CD14-positive monocyte (primary cell): Measurements from ENCODE around the gene VSIG8. TPM values are rescaled to one million over a fixed set of nuclear protein-coding genes. Genes with fewer than 3 reads are reported as not detected.
A peak's percentile ranks its signal among the peaks of the same experiment; 100 is the strongest.

ENCODE experiments used
- DNase-seq, 3 donors: peaks; one replicate each; pipeline ENCODE4 v3.0.0-alpha.2; 2011 to 2022
- H2AFZ ChIP-seq: 2 replicates; pipeline ENCODE4 v1.6.0; 2012; ENCODE audit warnings: mild to moderate bottlenecking, low read depth, low read length, inconsistent platforms; ENCODE audit not compliant: insufficient read depth, poor library complexity, severe bottlenecking
- H3K27ac ChIP-seq, 2 donors: 1 replicate in 1 of 2; 2 replicates in 1 of 2; pipeline ENCODE4 v1.5.1; 2012 to 2013; ENCODE audit warnings: low read length in 2 of 2, control low read depth in 1 of 2, inconsistent platforms in 1 of 2, low read depth in 1 of 2, mild to moderate bottlenecking in 1 of 2
- H3K27me3 ChIP-seq, 2 donors: one replicate each; pipeline versions ENCODE4 v1.6.0 to v1.6.1; 2011 to 2013; ENCODE audit warnings: low read length in 2 of 2; ENCODE audit not compliant: control insufficient read depth in 2 of 2, insufficient read depth in 2 of 2
- H3K36me3 ChIP-seq, 2 donors: replicated peaks in 1 of 2; 1 replicate in 1 of 2; 2 replicates in 1 of 2; pipeline versions ENCODE4 v1.5.1 to v1.6.1; 2012 to 2013; ENCODE audit warnings: low read length in 2 of 2, control low read depth in 1 of 2, inconsistent platforms in 1 of 2, mild to moderate bottlenecking in 1 of 2; ENCODE audit not compliant: insufficient read depth in 2 of 2, control insufficient read depth in 1 of 2
- H3K4me1 ChIP-seq, 2 donors: 1 replicate in 1 of 2; 2 replicates in 1 of 2; pipeline versions ENCODE4 v1.5.1 to v1.6.1; 2012 to 2013; ENCODE audit warnings: low read length in 2 of 2, control low read depth in 1 of 2, inconsistent platforms in 1 of 2, mild to moderate bottlenecking in 1 of 2, moderate library complexity in 1 of 2; ENCODE audit not compliant: insufficient read depth in 2 of 2, control insufficient read depth in 1 of 2
- H3K4me2 ChIP-seq: replicated peaks from 2 replicates; pipeline ENCODE3; 2012; ENCODE audit warnings: low read length, moderate library complexity, mild to moderate bottlenecking; ENCODE audit not compliant: poor library complexity, severe bottlenecking; ENCODE audit errors: extremely low read depth
- H3K4me3 ChIP-seq, 3 experiments: fragments of 200-600 bp in 1 of 3; sonication (generic) in 1 of 3; replicated peaks in 1 of 3; 1 replicate in 2 of 3; 2 replicates in 1 of 3; pipeline ENCODE4 v1.5.1; 2011 to 2013; ENCODE audit warnings: low read length in 3 of 3, mild to moderate bottlenecking in 3 of 3, control low read depth in 2 of 3, low read depth in 2 of 3, inconsistent platforms in 1 of 3, moderate library complexity in 1 of 3
- H3K79me2 ChIP-seq: 2 replicates; pipeline ENCODE4 v1.6.0; 2012; ENCODE audit warnings: mild to moderate bottlenecking, control low read depth, inconsistent platforms, low read length, moderate library complexity; ENCODE audit not compliant: insufficient read depth
- H3K9ac ChIP-seq: 2 replicates; pipeline ENCODE4 v1.6.0; 2017; ENCODE audit warnings: low read length, mild to moderate bottlenecking; ENCODE audit not compliant: insufficient read depth, poor library complexity, severe bottlenecking
- H3K9me3 ChIP-seq, 2 donors: replicated peaks in 1 of 2; 1 replicate in 1 of 2; 2 replicates in 1 of 2; pipeline versions ENCODE4 v1.5.1 to v1.6.1; 2012 to 2013; ENCODE audit warnings: low read length in 2 of 2, control low read depth in 1 of 2; ENCODE audit not compliant: control insufficient read depth in 1 of 2, insufficient read depth in 1 of 2
- H4K20me1 ChIP-seq: 2 replicates; pipeline ENCODE4 v1.6.0; 2012; ENCODE audit warnings: mild to moderate bottlenecking, low read length, control low read depth, moderate library complexity; ENCODE audit not compliant: insufficient read depth
- H3K27ac Mint-ChIP-seq, 7 donors: one replicate each; pipeline ENCODE4 v1.8.0; 2020; ENCODE audit warnings: mild to moderate bottlenecking in 7 of 7, mixed read lengths in 7 of 7, moderate library complexity in 6 of 7, inconsistent platforms in 2 of 7
- H3K27me3 Mint-ChIP-seq, 3 donors: one replicate each; pipeline ENCODE4 v1.8.0; 2021 to 2022; ENCODE audit warnings: low read depth in 3 of 3, mild to moderate bottlenecking in 3 of 3, mixed read lengths in 3 of 3, moderate library complexity in 3 of 3, inconsistent platforms in 1 of 3
- H3K36me3 Mint-ChIP-seq, 2 donors: one replicate each; pipeline ENCODE4 v1.8.0; 2020; ENCODE audit warnings: mixed read lengths in 2 of 2, inconsistent platforms in 1 of 2, mild to moderate bottlenecking in 1 of 2
- H3K4me1 Mint-ChIP-seq: one replicate; pipeline ENCODE4 v1.8.0; 2020; ENCODE audit warnings: mild to moderate bottlenecking, mixed read lengths
- H3K4me3 Mint-ChIP-seq, 2 donors: one replicate each; pipeline ENCODE4 v1.8.0; 2020; ENCODE audit warnings: mild to moderate bottlenecking in 2 of 2, mixed read lengths in 2 of 2, moderate library complexity in 1 of 2
- H3K9me3 Mint-ChIP-seq, 7 donors: one replicate each; pipeline ENCODE4 v1.8.0; 2020 to 2022; ENCODE audit warnings: mixed read lengths in 7 of 7, mild to moderate bottlenecking in 6 of 7, moderate library complexity in 6 of 7, inconsistent platforms in 2 of 7
- WGBS: methylation state at CpG from one replicate; pipeline ENCODE4 v1.1.5; 2013; ENCODE audit warnings: missing lambda C conversion rate; ENCODE audit not compliant: insufficient coverage; 5-methylcytosine and 5-hydroxymethylcytosine counted together
- intact Hi-C, 2 donors: fragments of 100-400 bp; cut with micrococcal nuclease; formaldehyde crosslinking; loops; one replicate each; pipeline versions ENCODE4 v1.15.0 to v1.15.1; 2023
- polyA plus RNA-seq, 3 donors: library from polyadenylated mRNA; depleted of rRNA in 1 of 3; unstranded in 2 of 3; stranded (reverse) in 1 of 3; fragments of 300-500 nt in 2 of 3; fragments of >200 nt in 1 of 3; fragmentation: Illumina TruSeq in 2 of 3; gene quantifications; 1 replicate in 2 of 3; 2 replicates in 1 of 3; pipeline ENCODE4 v1.2.3, GENCODE V29; 2012 to 2021
- TF ChIP-seq, protein P1 (sequence below): fragments of 200-600 bp; IDR thresholded peaks from one replicate; pipeline ENCODE4 v1.8.0; 2022; ENCODE audit warnings: antibody characterized with exemption, mild to moderate bottlenecking

VSIG8 gene
- polyA plus RNA-seq, 3 donors: 0.04 TPM; not detected in 2

- Histone ChIP-seq H3K27ac (no peak overlapping the region), H3K27me3 (peaks cover 0 to 19% of the 10 kb centered on the region in 2 donors), H3K36me3 (no peaks in the 10 kb centered on the region), H3K9me3 (no peaks in the 10 kb centered on the region), H3K79me2 (no peaks in the 10 kb centered on the region), H2AFZ (no peak overlapping the region), H3K4me3 (no peak overlapping the region), H3K9ac (no peak overlapping the region), H3K4me2 (no peak overlapping the region), H3K4me1 (peaks cover 12 to 18% of the 10 kb centered on the region in 2 donors), H4K20me1 (no peaks in the 10 kb centered on the region)
- Mint-ChIP-seq H3K36me3 (no peaks in the 10 kb centered on the region), H3K27me3 (peaks cover 9 to 12% (median 9%) of the 10 kb centered on the region in 3 donors), H3K9me3 (no peaks in the 10 kb centered on the region), H3K4me1 (peaks cover 15% of the 10 kb centered on the region), H3K27ac (no peak overlapping the region), H3K4me3 (no peak overlapping the region)
- WGBS: 92% methylated on average over 34 of the region's 34 CpGs
- DNase-seq: no peak
- intact Hi-C loops: no loop called here
- TF ChIP-seq, protein P1, sequence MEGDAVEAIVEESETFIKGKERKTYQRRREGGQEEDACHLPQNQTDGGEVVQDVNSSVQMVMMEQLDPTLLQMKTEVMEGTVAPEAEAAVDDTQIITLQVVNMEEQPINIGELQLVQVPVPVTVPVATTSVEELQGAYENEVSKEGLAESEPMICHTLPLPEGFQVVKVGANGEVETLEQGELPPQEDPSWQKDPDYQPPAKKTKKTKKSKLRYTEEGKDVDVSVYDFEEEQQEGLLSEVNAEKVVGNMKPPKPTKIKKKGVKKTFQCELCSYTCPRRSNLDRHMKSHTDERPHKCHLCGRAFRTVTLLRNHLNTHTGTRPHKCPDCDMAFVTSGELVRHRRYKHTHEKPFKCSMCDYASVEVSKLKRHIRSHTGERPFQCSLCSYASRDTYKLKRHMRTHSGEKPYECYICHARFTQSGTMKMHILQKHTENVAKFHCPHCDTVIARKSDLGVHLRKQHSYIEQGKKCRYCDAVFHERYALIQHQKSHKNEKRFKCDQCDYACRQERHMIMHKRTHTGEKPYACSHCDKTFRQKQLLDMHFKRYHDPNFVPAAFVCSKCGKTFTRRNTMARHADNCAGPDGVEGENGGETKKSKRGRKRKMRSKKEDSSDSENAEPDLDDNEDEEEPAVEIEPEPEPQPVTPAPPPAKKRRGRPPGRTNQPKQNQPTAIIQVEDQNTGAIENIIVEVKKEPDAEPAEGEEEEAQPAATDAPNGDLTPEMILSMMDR: no peak
Measured at GRCh38 chr1:159855709-159856108, 6.7 kb downstream of the VSIG8 start.

- no peaks in the 10 kb centered on the region for H4K20me1 ChIP-seq
- no peaks in the 10 kb centered on the region for H3K79me2 ChIP-seq
- WGBS: 0% methylated on average over 59 of the region's 59 CpGs
- TF ChIP-seq, protein P1: no peak
- peak; percentile 59 to 70 (median 67) for DNase-seq
- H2AFZ ChIP-seq: peak overlapping the region; percentile 88
- H3K27me3 ChIP-seq: peaks cover 0 to 17% of the 10 kb centered on the region in 2 donors
- H3K27ac Mint-ChIP-seq: peak overlapping the region in 3 of 7 donors; percentile 0 to 37 (median 30)
- H3K4me3 ChIP-seq: peak overlapping the region; percentile 47 to 79 (median 67)
- H3K4me1 ChIP-seq: peaks cover 21 to 28% of the 10 kb centered on the region in 2 donors
- no peaks in the 10 kb centered on the region for H3K36me3 ChIP-seq
- peak overlapping the region; percentile 94 for H3K4me2 ChIP-seq
- H3K27ac ChIP-seq: peak overlapping the region in 1 of 2 donors; percentile 39
- intact Hi-C loops: no loop called here
- peaks cover 25% of the 10 kb centered on the region for H3K4me1 Mint-ChIP-seq
- H3K9me3 ChIP-seq: no peaks in the 10 kb centered on the region
- H3K36me3 Mint-ChIP-seq: no peaks in the 10 kb centered on the region
- H3K27me3 Mint-ChIP-seq: peaks cover 9 to 12% (median 9%) of the 10 kb centered on the region in 3 donors
- H3K4me3 Mint-ChIP-seq: peak overlapping the region; percentile 83 to 94
- H3K9me3 Mint-ChIP-seq: no peaks in the 10 kb centered on the region
- H3K9ac ChIP-seq: peak overlapping the region; percentile 62
Measured at GRCh38 chr1:159854693-159855192, 7.7 kb downstream of the VSIG8 start.
